B cell (primary cell): Measurements from ENCODE around the gene FAM20C. TPM values are rescaled to one million over a fixed set of nuclear protein-coding genes. Genes with fewer than 3 reads are reported as not detected.

Experiments
- ATAC-seq: fragments of 200-7000 bp; cut with Tn5 transposase; one replicate; pipeline ENCODE4 v1.10.0; 2021; ENCODE audit warnings: low read depth, mild to moderate bottlenecking, moderate number of reproducible peaks, moderate library complexity
- CTCF ChIA-PET: fragments of 350-600 bp; sonication (Branson Sonifier 250); formaldehyde crosslinking; loops from one replicate; lab custom pipeline; 2021; ENCODE audit warnings: antibody characterized with exemption, inconsistent platforms; lab: Charles Lee
- POLR2A ChIA-PET: fragments of 350-600 bp; sonication (Branson Sonifier 250); formaldehyde crosslinking; loops from one replicate; lab custom pipeline; 2021; ENCODE audit warnings: antibody characterized with exemption; lab: Charles Lee
- DNase-seq: peaks from one replicate; pipeline ENCODE4 v3.0.0; 2013
- H2AFZ ChIP-seq: 2 replicates; pipeline ENCODE4 v1.6.1; 2012; ENCODE audit warnings: mild to moderate bottlenecking, low read depth, low read length; ENCODE audit not compliant: insufficient read depth, poor library complexity, severe bottlenecking
- H3K27ac ChIP-seq, 2 donors: 1 replicate in 1 of 2; 2 replicates in 1 of 2; pipeline ENCODE4 v1.5.1; 2012 to 2013; ENCODE audit warnings: low read length in 2 of 2, mild to moderate bottlenecking in 2 of 2, moderate library complexity in 1 of 2
- H3K27me3 ChIP-seq, 4 experiments: fragments of 200-600 bp in 1 of 4; sonication (generic) in 1 of 4; replicated peaks in 1 of 4; 1 replicate in 2 of 4; 2 replicates in 2 of 4; pipeline versions ENCODE4 v1.6.1 to v1.7.0; 2013 to 2016; ENCODE audit warnings: low read length in 3 of 4, mild to moderate bottlenecking in 2 of 4, mixed read lengths in 1 of 4, moderate library complexity in 1 of 4; ENCODE audit not compliant: insufficient read depth in 4 of 4, control insufficient read depth in 3 of 4; ENCODE audit errors: control extremely low read depth in 1 of 4
- H3K36me3 ChIP-seq, 2 experiments: replicated peaks in 1 of 2; 1 replicate in 1 of 2; 2 replicates in 1 of 2; pipeline versions ENCODE4 v1.6.1 to v1.7.1; 2013; ENCODE audit warnings: low read length in 1 of 2; ENCODE audit not compliant: insufficient read depth in 2 of 2, control insufficient read depth in 1 of 2; ENCODE audit errors: control extremely low read depth in 1 of 2, extremely low read depth in 1 of 2
- H3K4me1 ChIP-seq, 2 donors: fragments of 200-600 bp in 1 of 2; sonication (generic) in 1 of 2; 1 replicate in 1 of 2; 2 replicates in 1 of 2; pipeline versions ENCODE4 v1.5.1 to v1.6.1; 2013 to 2017; ENCODE audit warnings: low read length in 2 of 2; ENCODE audit not compliant: control insufficient read depth in 2 of 2, insufficient read depth in 2 of 2
- H3K4me2 ChIP-seq: replicated peaks from 2 replicates; pipeline ENCODE3; 2012; ENCODE audit warnings: mild to moderate bottlenecking, low read depth, low read length; ENCODE audit not compliant: poor library complexity, severe bottlenecking
- H3K4me3 ChIP-seq, 5 experiments: fragments of 200-600 bp in 1 of 5; sonication (generic) in 1 of 5; 1 replicate in 3 of 5; 2 replicates in 2 of 5; pipeline versions ENCODE4 v1.5.1 to v1.7.0; 2011 to 2016; ENCODE audit warnings: low read length in 4 of 5, mild to moderate bottlenecking in 4 of 5, low read depth in 2 of 5, control low read depth in 1 of 5, moderate library complexity in 1 of 5; ENCODE audit not compliant: insufficient read depth in 1 of 5; ENCODE audit errors: control extremely low read depth in 1 of 5, extremely low read depth in 1 of 5
- H3K79me2 ChIP-seq: fragments of 200-600 bp; sonication (generic); one replicate; pipeline ENCODE4 v1.6.0; 2016; ENCODE audit warnings: low read length; ENCODE audit not compliant: control insufficient read depth, insufficient read depth
- H3K9ac ChIP-seq: fragments of 200-600 bp; sonication (generic); 2 replicates; pipeline ENCODE4 v1.6.1; 2017; ENCODE audit warnings: mild to moderate bottlenecking, low read length, moderate library complexity
- H3K9me3 ChIP-seq, 3 donors: one replicate each; pipeline versions ENCODE4 v1.6.1 to v1.7.1; 2013; ENCODE audit warnings: low read length in 2 of 3; ENCODE audit not compliant: control insufficient read depth in 2 of 3, insufficient read depth in 1 of 3; ENCODE audit errors: control extremely low read depth in 1 of 3
- H4K20me1 ChIP-seq: 2 replicates; pipeline ENCODE4 v1.6.0; 2012; ENCODE audit warnings: mild to moderate bottlenecking, low read length; ENCODE audit not compliant: insufficient read depth, control insufficient read depth, poor library complexity, severe bottlenecking
- H3K27ac Mint-ChIP-seq: one replicate; pipeline ENCODE4 v1.8.0; 2021; ENCODE audit warnings: mixed read lengths
- H3K27me3 Mint-ChIP-seq: one replicate; pipeline ENCODE4 v1.8.0; 2021; ENCODE audit warnings: mixed read lengths
- H3K4me1 Mint-ChIP-seq: one replicate; pipeline ENCODE4 v1.8.0; 2021; ENCODE audit warnings: mixed read lengths
- H3K4me3 Mint-ChIP-seq: one replicate; pipeline ENCODE4 v1.8.0; 2021; ENCODE audit warnings: mixed read lengths
- H3K9me3 Mint-ChIP-seq: one replicate; pipeline ENCODE4 v1.8.0; 2022; ENCODE audit warnings: mixed read lengths; ENCODE audit not compliant: insufficient read depth
- CTCF ChIP-seq: fragments of 200-600 bp; IDR thresholded peaks from one replicate; pipeline ENCODE4 v1.8.0; 2022; ENCODE audit warnings: antibody characterized with exemption, mild to moderate bottlenecking
- EZH2 ChIP-seq: IDR thresholded peaks from 2 replicates; pipeline ENCODE4 v1.6.1; 2012; ENCODE audit warnings: borderline replicate concordance, low read depth, mild to moderate bottlenecking, moderate library complexity, low read length; ENCODE audit not compliant: insufficient read depth, poor library complexity, severe bottlenecking
- WGBS: methylation state at CpG from one replicate; pipeline ENCODE4 v1.1.5; 2013; ENCODE audit warnings: missing lambda C conversion rate; ENCODE audit not compliant: insufficient coverage; 5-methylcytosine and 5-hydroxymethylcytosine counted together
- intact Hi-C: fragments of 100-400 bp; cut with micrococcal nuclease; formaldehyde crosslinking; loops from one replicate; pipeline ENCODE4 v1.10.0; 2022
- polyA plus RNA-seq: library from polyadenylated mRNA; depleted of rRNA; stranded (reverse); fragments of >200 nt; gene quantifications from 2 replicates; pipeline ENCODE4 v1.2.3, GENCODE V29; 2012
- total RNA-seq, 2 donors: library from RNA; stranded (reverse); fragments of 120-200 nt in 1 of 2; gene quantifications; 1 replicate in 1 of 2; 2 replicates in 1 of 2; pipeline versions ENCODE4 v1.2.3 to v1.2.4, GENCODE V29; 2013 to 2022

Gene FAM20C
- total and polyA plus RNA-seq, 2 donors (not counting 1 experiment from before 2014, with no cell fraction given), result 0.54 to 0.81 TPM

DNA sequence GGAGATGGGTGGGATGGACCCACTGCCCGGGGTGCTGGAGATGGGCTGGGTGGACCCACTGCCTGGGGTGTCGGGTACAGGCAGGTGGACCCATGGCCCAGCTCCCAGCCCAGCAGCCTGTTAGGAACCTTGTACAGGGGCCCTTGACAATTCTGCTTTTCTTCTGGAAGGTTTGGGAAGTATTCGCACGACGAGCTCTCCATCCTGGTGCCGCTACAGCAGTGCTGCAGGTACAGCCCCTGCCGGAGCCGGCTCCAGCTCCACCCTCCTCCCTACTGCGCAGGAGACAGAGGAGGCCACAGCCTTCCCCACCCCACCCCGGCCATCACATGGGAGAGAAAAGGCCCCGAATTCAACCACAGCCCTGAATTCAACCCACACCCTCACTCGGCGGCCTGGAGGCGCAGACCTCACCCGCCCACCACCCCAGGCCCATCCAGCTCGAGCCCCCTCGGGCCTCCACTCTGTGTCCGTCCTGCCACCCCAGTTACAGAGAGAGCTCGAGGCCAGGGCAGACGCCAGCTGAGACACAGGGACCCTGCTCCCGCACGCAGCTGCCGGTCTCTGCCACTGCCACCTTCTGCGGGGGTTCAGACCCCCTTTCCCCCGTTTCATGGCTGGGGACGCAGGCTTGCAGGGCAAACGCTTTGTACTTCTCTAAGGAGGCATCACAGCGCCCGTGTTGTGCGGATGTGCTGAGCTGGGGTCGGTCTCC, 66.3 kb downstream of the FAM20C start:
- Histone ChIP-seq H3K27ac (no peak overlapping the region), H3K9me3 (peaks cover 0 to 30% (median 0%) of the 10 kb centered on the region in 3 donors), H4K20me1 (no peaks in the 10 kb centered on the region), H3K4me2 (no peak overlapping the region), H3K4me1 (no peaks in the 10 kb centered on the region), H3K27me3 (no peaks in the 10 kb centered on the region), H3K9ac (no peak overlapping the region), H3K36me3 (no peaks in the 10 kb centered on the region), H3K4me3 (no peak overlapping the region), H2AFZ (no peak overlapping the region), H3K79me2 (no peaks in the 10 kb centered on the region)
- ChIA-PET CTCF (no interaction called here), POLR2A (no interaction called here)
- TF ChIP-seq EZH2, result no peak
- no peak for TF ChIP-seq CTCF
- DNase-seq, result no peak
- Mint-ChIP-seq H3K4me1 (peaks cover 4% of the 10 kb centered on the region), H3K9me3 (no peaks in the 10 kb centered on the region), H3K27me3 (no peaks in the 10 kb centered on the region), H3K4me3 (no peak overlapping the region), H3K27ac (no peak overlapping the region)
- no peak for ATAC-seq
- intact Hi-C loops, result no loop called here
- WGBS, result 97% methylated on average over 30 of the region's 31 CpGs

GRCh38 chr7:259191-259505, 66.8 kb downstream of the FAM20C start:
- Histone ChIP-seq H2AFZ (no peak overlapping the region), H4K20me1 (no peaks in the 10 kb centered on the region), H3K36me3 (no peaks in the 10 kb centered on the region), H3K4me1 (no peaks in the 10 kb centered on the region), H3K27ac (no peak overlapping the region), H3K4me2 (no peak overlapping the region), H3K79me2 (no peaks in the 10 kb centered on the region), H3K9ac (no peak overlapping the region), H3K9me3 (peaks cover 0 to 35% (median 0%) of the 10 kb centered on the region in 3 donors), H3K27me3 (no peaks in the 10 kb centered on the region), H3K4me3 (no peak overlapping the region)
- peaks cover 4% of the 10 kb centered on the region for H3K4me1 Mint-ChIP-seq
- H3K9me3 Mint-ChIP-seq, result no peaks in the 10 kb centered on the region
- intact Hi-C loops, result no loop called here
- H3K27me3 Mint-ChIP-seq, result no peaks in the 10 kb centered on the region
- no peak for ATAC-seq
- ChIA-PET CTCF (no interaction called here), POLR2A (no interaction called here)
- no peak for DNase-seq
- H3K27ac Mint-ChIP-seq, result no peak overlapping the region
- 94% methylated on average over 10 of the region's 15 CpGs for WGBS
- no peak for TF ChIP-seq CTCF
- no peak for TF ChIP-seq EZH2
- H3K4me3 Mint-ChIP-seq, result no peak overlapping the region
